Effector memory CD4-positive, alpha-beta T cell (primary cell): ENCODE measurements around the gene PIP5K1B.
A peak's percentile ranks its signal among the peaks of the same experiment; 100 is the strongest.

Experiments used
- DNase-seq, 3 donors: peaks; one replicate each; pipeline ENCODE4 v3.0.0-alpha.2; 2020
- H3K27ac ChIP-seq: 2 replicates; pipeline ENCODE4 v1.7.0; 2013; ENCODE audit warnings: mild to moderate bottlenecking, low read length, moderate library complexity; ENCODE audit not compliant: insufficient read depth, poor library complexity, severe bottlenecking
- H3K27me3 ChIP-seq: replicated peaks from 2 replicates; pipeline ENCODE4 v1.7.0; 2013; ENCODE audit warnings: mild to moderate bottlenecking, low read length; ENCODE audit not compliant: insufficient read depth, control insufficient read depth, poor library complexity, severe bottlenecking
- H3K36me3 ChIP-seq: 2 replicates; pipeline ENCODE4 v1.7.0; 2013; ENCODE audit warnings: mild to moderate bottlenecking, low read length, moderate library complexity; ENCODE audit not compliant: control insufficient read depth, insufficient read depth
- H3K4me1 ChIP-seq: 2 replicates; pipeline ENCODE4 v1.7.0; 2013; ENCODE audit warnings: low read length, mild to moderate bottlenecking; ENCODE audit not compliant: control insufficient read depth, insufficient read depth, poor library complexity, severe bottlenecking
- H3K4me3 ChIP-seq: 2 replicates; pipeline ENCODE4 v1.7.0; 2013; ENCODE audit warnings: low read length, low read depth, mild to moderate bottlenecking; ENCODE audit not compliant: insufficient read depth, poor library complexity, severe bottlenecking
- H3K9me3 ChIP-seq: 2 replicates; pipeline ENCODE4 v1.7.0; 2013; ENCODE audit warnings: mild to moderate bottlenecking, low read length, moderate library complexity; ENCODE audit not compliant: control insufficient read depth

PIP5K1B gene

DNA sequence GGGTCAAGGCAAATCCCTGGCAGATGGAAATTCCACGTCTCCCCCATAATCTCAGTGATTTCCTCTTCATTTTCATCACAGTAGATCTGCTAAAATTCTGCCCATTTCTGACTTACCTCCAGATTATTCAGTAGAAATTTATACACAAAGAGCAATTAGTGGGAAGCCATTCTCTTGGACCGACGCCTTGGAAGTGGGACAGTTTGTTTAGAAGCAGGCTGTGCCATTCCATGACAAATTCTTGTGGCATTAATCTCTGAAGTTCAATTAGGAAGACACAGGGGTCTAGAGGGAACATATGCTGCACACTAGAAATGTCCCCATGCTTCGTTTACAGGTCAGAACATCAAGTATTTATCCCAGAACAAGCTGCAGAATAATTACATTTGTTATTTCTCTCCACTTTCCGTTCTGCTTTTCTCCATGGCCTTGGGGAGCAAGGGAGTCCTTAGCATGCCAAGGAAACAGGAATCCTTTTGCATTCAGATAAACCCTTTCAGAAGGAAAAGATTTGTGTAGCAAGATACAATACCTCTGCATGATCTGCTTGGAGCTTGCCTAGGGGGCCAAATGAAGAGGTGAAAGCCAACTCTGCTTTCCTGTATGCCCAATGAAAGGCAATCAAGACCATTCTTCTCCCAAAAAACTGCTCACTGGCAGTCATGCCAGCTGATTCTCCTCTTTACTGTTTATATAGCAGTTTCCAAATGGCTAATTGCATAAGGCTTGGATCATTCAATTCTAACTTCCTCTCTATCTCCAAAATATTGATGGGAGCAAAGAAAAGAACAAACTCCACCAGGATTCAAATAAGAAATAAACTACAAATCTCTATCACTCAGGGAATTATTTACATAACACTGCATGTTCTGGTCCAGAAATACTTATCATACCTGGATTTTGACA is 311.4 kb downstream of the PIP5K1B start:
- no peak for DNase-seq
- H3K27ac ChIP-seq: no peak overlapping the region
- H3K4me3 ChIP-seq: no peak overlapping the region
- no peaks in the 10 kb centered on the region for H3K9me3 ChIP-seq
- H3K36me3 ChIP-seq: no peaks in the 10 kb centered on the region
- H3K4me1 ChIP-seq: peaks cover 18% of the 10 kb centered on the region
- H3K27me3 ChIP-seq: no peaks in the 10 kb centered on the region

- H3K9me3 ChIP-seq: no peaks in the 10 kb centered on the region
- no peak overlapping the region for H3K4me3 ChIP-seq
- no peaks in the 10 kb centered on the region for H3K36me3 ChIP-seq
- H3K4me1 ChIP-seq: peaks cover 11% of the 10 kb centered on the region
- no peak for DNase-seq
- H3K27ac ChIP-seq: no peak overlapping the region
- H3K27me3 ChIP-seq: no peaks in the 10 kb centered on the region
Observed at GRCh38 chr9:69018737-69019136, 313.7 kb downstream of the PIP5K1B start.

GRCh38 chr9:69019808-69020207 is 314.8 kb downstream of the PIP5K1B start:
- no peak overlapping the region for H3K4me3 ChIP-seq
- H3K36me3 ChIP-seq: no peaks in the 10 kb centered on the region
- DNase-seq: peak in 2 of 3 donors; percentile 13 to 19
- no peaks in the 10 kb centered on the region for H3K9me3 ChIP-seq
- H3K27me3 ChIP-seq: no peaks in the 10 kb centered on the region
- H3K4me1 ChIP-seq: peaks cover 11% of the 10 kb centered on the region
- no peak overlapping the region for H3K27ac ChIP-seq

DNA sequence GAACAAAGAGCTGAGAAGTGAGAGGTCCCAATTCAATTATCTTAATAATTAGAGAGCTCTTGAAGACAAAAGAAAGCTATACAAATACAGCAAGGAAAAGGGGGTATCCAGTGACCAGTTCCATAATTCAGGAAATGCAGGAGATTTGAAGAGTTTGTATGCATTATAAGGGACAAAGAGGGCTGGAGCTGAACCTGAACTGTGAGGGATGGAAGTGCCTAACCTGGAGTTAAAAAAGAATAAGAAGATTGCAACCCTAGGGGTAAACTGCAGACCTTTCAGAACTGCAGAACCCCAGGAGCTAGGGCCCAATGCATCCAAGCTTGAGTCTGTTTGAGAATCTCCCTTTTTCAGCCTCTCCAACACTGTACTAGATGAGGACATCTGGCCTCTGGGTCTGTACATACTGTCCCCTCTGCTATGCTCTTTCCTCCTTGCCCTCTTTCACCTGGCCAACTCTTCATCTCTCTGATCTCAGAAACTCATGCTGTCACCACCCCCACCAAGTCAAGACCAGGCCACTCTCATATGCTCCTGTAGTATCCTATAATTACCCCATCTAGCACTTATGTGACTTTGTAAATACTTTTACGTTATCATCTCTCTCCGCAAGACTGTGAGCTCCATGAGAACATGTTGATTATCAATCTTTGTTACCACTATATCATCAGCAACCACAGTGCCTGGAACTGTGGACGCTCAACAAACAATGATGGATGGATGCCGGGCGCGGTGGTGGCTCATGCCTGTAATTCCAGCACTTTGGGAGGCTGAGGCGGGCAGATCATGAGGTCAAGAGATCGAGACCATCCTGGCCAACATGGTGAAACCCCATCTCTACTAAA is 315.5 kb downstream of the PIP5K1B start:
- Histone ChIP-seq H3K27ac (no peak overlapping the region), H3K9me3 (no peaks in the 10 kb centered on the region), H3K4me1 (peaks cover 11% of the 10 kb centered on the region), H3K27me3 (no peaks in the 10 kb centered on the region), H3K4me3 (no peak overlapping the region), H3K36me3 (no peaks in the 10 kb centered on the region)
- no peak for DNase-seq

GRCh38 chr9:69023650-69024049 is 318.6 kb downstream of the PIP5K1B start:
- Histone ChIP-seq H3K36me3 (no peaks in the 10 kb centered on the region), H3K9me3 (no peaks in the 10 kb centered on the region), H3K27ac (no peak overlapping the region), H3K27me3 (no peaks in the 10 kb centered on the region), H3K4me1 (peaks cover 25% of the 10 kb centered on the region), H3K4me3 (no peak overlapping the region)
- DNase-seq: no peak

GRCh38 chr9:69027355-69028097 is 322.5 kb downstream of the PIP5K1B start:
- H3K36me3 ChIP-seq: no peaks in the 10 kb centered on the region
- H3K4me3 ChIP-seq: no peak overlapping the region
- H3K9me3 ChIP-seq: no peaks in the 10 kb centered on the region
- no peak overlapping the region for H3K27ac ChIP-seq
- H3K27me3 ChIP-seq: no peaks in the 10 kb centered on the region
- peak in 1 of 3 donors; percentile 35 for DNase-seq
- peaks cover 17% of the 10 kb centered on the region for H3K4me1 ChIP-seq

GRCh38 chr9:69028754-69029153 is 323.7 kb downstream of the PIP5K1B start:
- peak in 2 of 3 donors; percentile 13 to 17 for DNase-seq
- peaks cover 17% of the 10 kb centered on the region for H3K4me1 ChIP-seq
- H3K27ac ChIP-seq: peak overlapping the region; percentile 14
- no peaks in the 10 kb centered on the region for H3K9me3 ChIP-seq
- H3K36me3 ChIP-seq: no peaks in the 10 kb centered on the region
- no peaks in the 10 kb centered on the region for H3K27me3 ChIP-seq
- H3K4me3 ChIP-seq: no peak overlapping the region

- no peaks in the 10 kb centered on the region for H3K9me3 ChIP-seq
- no peaks in the 10 kb centered on the region for H3K36me3 ChIP-seq
- no peaks in the 10 kb centered on the region for H3K27me3 ChIP-seq
- no peak overlapping the region for H3K27ac ChIP-seq
- H3K4me3 ChIP-seq: no peak overlapping the region
- H3K4me1 ChIP-seq: peaks cover 17% of the 10 kb centered on the region
- no peak for DNase-seq
Observed at GRCh38 chr9:69029535-69029934, 324.5 kb downstream of the PIP5K1B start.

- no peak for DNase-seq
- no peak overlapping the region for H3K27ac ChIP-seq
Observed at GRCh38 chr9:69030851-69031645, 326.0 kb downstream of the PIP5K1B start.

More at GRCh38 chr9:69030851-69031645, 326.0 kb downstream of the PIP5K1B start:
- no peaks in the 10 kb centered on the region for H3K27me3 ChIP-seq
- no peak overlapping the region for H3K4me3 ChIP-seq
- H3K9me3 ChIP-seq: no peaks in the 10 kb centered on the region
- H3K4me1 ChIP-seq: peaks cover 17% of the 10 kb centered on the region
- no peaks in the 10 kb centered on the region for H3K36me3 ChIP-seq
